ENCODE measurements around the gene BOK. TPM values are rescaled to one million over a fixed set of nuclear protein-coding genes. Genes with fewer than 3 reads are reported as not detected.

BOK gene
- total and polyA plus RNA-seq, 4 donors, result 11.8 to 44.3 (median 29.1) TPM

DNA sequence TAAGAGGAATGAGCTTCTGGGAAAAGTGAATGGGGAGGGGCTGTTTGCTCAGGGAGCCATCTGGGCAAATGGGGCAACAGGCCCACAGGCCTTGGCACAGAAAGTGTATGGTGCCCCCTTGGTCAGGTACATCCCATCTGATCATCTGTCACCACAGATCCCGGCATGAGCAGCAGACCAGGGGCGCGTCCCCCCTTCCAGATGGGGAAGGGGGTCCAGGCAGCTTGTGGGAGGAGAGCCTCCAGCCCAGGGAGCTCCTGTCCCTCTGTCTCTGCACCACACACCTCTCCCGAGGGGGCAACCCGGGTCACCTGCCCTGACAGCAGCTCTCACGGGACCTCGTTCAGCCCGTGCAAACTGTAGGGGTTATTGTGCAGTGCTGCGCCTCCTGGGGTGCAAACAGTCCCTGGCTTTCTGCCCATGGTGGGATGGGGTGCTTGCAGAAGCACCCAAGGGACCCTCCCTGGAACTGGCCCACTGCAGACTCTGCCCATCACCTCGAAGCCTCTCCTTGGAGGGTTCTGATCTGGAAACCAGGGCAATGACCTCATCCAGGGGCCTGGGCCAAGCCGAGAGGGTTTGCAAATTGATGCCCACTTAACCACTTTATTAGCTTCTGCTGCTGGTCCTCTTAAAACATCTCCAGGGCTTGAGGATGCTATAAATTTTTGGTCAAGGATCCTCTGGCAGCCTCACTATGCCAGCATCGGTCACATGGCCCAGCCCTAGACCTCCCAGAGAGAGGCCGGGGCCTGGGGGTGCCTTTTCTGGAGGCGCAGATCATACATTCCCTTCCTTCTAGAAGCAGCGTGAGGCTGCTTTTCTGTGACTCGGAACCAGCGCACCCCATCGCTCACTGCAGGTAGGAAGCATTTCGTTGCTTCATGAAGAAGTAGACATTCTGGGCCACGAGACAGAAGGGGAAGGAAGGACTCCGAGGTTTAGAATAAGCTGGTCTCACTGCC, 7.6 kb upstream of the BOK start:
- ATAC-seq (ENCODE audit: insufficient read depth, low FRiP score) (peak; percentile 16), DNase-seq (no peak)
- no peak for TF ChIP-seq CTCF (IDR thresholded peaks at IDR 0.05; ENCODE audit: control extremely low read depth, extremely low read depth)
- WGBS, 2 donors, result 62 to 63% methylated on average over 21 of the region's 21 CpGs
- no peaks in the 10 kb centered on the region for H3K36me3 ChIP-seq (ENCODE audit: control insufficient read depth in 4 of 4, insufficient read depth in 4 of 4, low read length in 4 of 4)
- peaks cover 0 to 48% (median 21%) of the 10 kb centered on the region in 5 donors for H3K4me1 ChIP-seq (ENCODE audit: control insufficient read depth in 5 of 5, insufficient read depth in 5 of 5, low read length in 5 of 5)
- H3K9me3 ChIP-seq (ENCODE audit: control insufficient read depth in 4 of 4, insufficient read depth in 3 of 4, low read length in 3 of 4), result peaks cover 0 to 2% (median 0%) of the 10 kb centered on the region in 4 donors
- H3K27ac ChIP-seq (ENCODE audit: low read depth in 1 of 2, low read length in 1 of 2), result peak overlapping the region in 1 of 2 donors; percentile 68
- H3K9ac ChIP-seq (ENCODE audit: insufficient read depth in 1 of 2, low read length in 2 of 2), result no peak overlapping the region
- peaks cover 0 to 3% (median 0%) of the 10 kb centered on the region in 3 donors for H3K27me3 ChIP-seq (ENCODE audit: control insufficient read depth in 3 of 3, insufficient read depth in 3 of 3, low read length in 2 of 3)
- H3K4me3 ChIP-seq, result no peak overlapping the region

DNA sequence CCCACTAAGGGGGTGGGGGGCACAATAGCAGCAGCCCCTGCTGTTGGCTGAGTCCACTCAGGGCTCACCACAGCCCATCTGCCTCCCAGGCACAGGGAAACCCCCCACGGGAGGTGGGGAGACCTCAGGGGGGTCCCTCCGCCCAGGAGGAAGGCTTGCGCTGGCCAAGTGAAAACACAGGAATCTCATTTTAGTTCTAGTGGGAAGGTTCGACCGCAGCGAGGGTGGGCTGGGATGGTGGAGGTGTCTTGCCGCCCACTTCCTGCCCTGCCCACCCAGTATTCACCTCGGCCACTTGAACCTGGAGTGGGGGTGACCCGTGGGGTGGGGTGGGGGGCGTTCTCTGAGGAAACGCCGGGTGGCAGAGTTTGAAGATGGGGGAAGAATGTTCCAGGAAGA, 6.9 kb upstream of the BOK start:
- no peaks in the 10 kb centered on the region for H3K27me3 ChIP-seq (ENCODE audit: control insufficient read depth in 3 of 3, insufficient read depth in 3 of 3, low read length in 2 of 3)
- no peak for TF ChIP-seq CTCF (IDR thresholded peaks at IDR 0.05; ENCODE audit: control extremely low read depth, extremely low read depth)
- no peaks in the 10 kb centered on the region for H3K36me3 ChIP-seq (ENCODE audit: control insufficient read depth in 4 of 4, insufficient read depth in 4 of 4, low read length in 4 of 4)
- peaks cover 0 to 41% (median 20%) of the 10 kb centered on the region in 5 donors for H3K4me1 ChIP-seq (ENCODE audit: control insufficient read depth in 5 of 5, insufficient read depth in 5 of 5, low read length in 5 of 5)
- no peak overlapping the region for H3K4me3 ChIP-seq
- no peak for ATAC-seq (ENCODE audit: insufficient read depth, low FRiP score)
- peaks cover 0 to 2% (median 0%) of the 10 kb centered on the region in 4 donors for H3K9me3 ChIP-seq (ENCODE audit: control insufficient read depth in 4 of 4, insufficient read depth in 3 of 4, low read length in 3 of 4)
- peak overlapping the region in 1 of 2 donors; percentile 26 for H3K27ac ChIP-seq (ENCODE audit: low read depth in 1 of 2, low read length in 1 of 2)
- H3K9ac ChIP-seq (ENCODE audit: insufficient read depth in 1 of 2, low read length in 2 of 2), result no peak overlapping the region
- 52 to 56% methylated on average over 11 to 12 of the region's 12 CpGs for WGBS, 2 donors
- no peak for DNase-seq

DNA sequence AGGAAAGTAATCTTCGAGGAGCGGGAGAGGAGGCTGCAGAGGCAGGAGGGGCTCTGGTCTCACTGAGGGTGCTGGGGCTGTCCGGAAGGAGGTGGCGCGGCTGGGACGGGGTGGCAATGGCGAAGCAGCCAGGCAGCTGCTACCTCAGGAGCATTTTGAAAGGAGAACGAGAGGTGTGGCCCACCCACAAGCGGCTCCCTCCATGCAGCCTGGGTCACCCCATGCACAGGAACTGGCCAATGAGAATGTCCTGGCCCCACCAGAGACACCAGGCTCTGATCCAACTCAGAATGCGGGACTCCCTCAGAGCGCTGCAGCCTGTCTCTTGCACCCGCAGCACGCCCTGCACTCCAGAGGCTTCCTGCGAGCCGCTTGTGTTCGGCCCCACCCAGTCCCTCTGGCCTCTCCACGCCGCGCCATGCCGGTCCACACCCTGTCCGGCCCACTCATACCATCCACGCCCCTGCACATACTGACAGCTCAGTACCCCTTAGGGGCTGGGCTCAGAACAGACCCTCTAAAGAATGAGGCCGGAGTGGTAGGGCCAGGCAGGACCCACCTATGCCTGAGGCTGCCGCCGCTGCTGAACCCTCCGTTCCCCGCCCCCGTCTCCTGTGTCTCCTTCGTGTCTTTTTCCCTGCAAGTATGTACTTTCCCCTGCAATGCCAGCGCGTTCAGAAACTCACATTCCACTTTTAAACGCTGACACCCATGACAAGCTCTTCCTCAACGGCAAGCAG, 6.4 kb upstream of the BOK start:
- no peaks in the 10 kb centered on the region for H3K27me3 ChIP-seq (ENCODE audit: control insufficient read depth in 3 of 3, insufficient read depth in 3 of 3, low read length in 2 of 3)
- 63 to 66% methylated on average over 33 of the region's 33 CpGs for WGBS, 2 donors
- H3K27ac ChIP-seq (ENCODE audit: low read depth in 1 of 2, low read length in 1 of 2), result peak overlapping the region in 1 of 2 donors; percentile 28
- H3K9me3 ChIP-seq (ENCODE audit: control insufficient read depth in 4 of 4, insufficient read depth in 3 of 4, low read length in 3 of 4), result peaks cover 0 to 2% (median 0%) of the 10 kb centered on the region in 4 donors
- no peak overlapping the region for H3K4me3 ChIP-seq
- no peak for TF ChIP-seq CTCF (IDR thresholded peaks at IDR 0.05; ENCODE audit: control extremely low read depth, extremely low read depth)
- H3K4me1 ChIP-seq (ENCODE audit: control insufficient read depth in 5 of 5, insufficient read depth in 5 of 5, low read length in 5 of 5), result peaks cover 0 to 35% (median 15%) of the 10 kb centered on the region in 5 donors
- H3K36me3 ChIP-seq (ENCODE audit: control insufficient read depth in 4 of 4, insufficient read depth in 4 of 4, low read length in 4 of 4), result no peaks in the 10 kb centered on the region
- DNase-seq (peak in 1 of 3 donors; percentile 51), ATAC-seq (ENCODE audit: insufficient read depth, low FRiP score) (peak; percentile 14)
- H3K9ac ChIP-seq (ENCODE audit: insufficient read depth in 1 of 2, low read length in 2 of 2), result no peak overlapping the region

Measured in lung (tissue), 12 donors.